ENCODE measurements around the gene ZNF831. TPM values are rescaled to one million over a fixed set of nuclear protein-coding genes. Genes with fewer than 3 reads are reported as not detected.

ZNF831 gene
- total and polyA plus RNA-seq, 10 of the 15 experiments (the other 5 are each of a cell fraction or from before 2014, with no cell fraction given): 0.01 to 0.97 (median 0.23) TPM

DNA sequence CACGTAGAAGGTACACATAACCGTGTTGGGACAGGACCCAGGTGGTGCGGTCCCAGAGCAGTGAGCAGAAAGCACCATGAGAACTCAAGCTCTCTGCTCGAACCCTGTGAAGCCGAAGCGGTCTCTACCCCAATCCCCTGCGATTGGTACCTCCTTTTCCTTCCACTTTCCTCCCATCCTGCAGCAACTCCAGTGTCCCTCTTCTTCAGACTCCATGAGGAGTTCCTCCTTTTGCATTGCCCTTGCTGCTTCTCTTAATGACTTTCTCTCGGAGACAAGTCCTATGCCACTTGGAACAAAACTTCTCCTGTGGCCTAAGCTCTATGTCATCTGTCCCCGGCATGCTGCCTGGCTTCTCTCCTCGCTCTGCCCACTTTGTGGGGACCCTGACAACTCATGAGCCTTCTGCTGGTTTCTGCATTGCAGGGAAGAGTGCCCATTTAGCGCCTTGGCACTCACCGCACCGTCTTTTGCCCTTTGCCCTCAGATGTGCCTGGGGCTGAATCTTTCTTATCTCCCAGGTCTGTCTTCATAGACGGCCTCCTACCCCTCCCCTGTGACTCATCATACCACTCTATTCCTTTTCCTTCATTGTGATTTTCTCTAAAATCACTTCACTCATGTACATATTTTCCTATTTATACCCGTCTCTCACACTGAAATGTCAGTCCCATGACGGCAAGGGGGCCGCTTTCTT, 9.2 kb upstream of the ZNF831 start:
- TF ChIP-seq E4F1 (IDR thresholded peaks at IDR 0.05; ENCODE audit: borderline replicate concordance, partially characterized antibody) (no peak), ATF7 (IDR thresholded peaks at IDR 0.05; ENCODE audit: low read depth) (no peak)
- no peak overlapping the region for H3K9ac ChIP-seq (ENCODE audit: control insufficient read depth, insufficient read depth, low read length)
- no peak overlapping the region for H3K4me3 ChIP-seq
- no peak for DNase-seq (ENCODE audit: low read depth, low spot score)
- H3K9me3 ChIP-seq (replicated peaks; ENCODE audit: control insufficient read depth, insufficient read depth, low read length): no peaks in the 10 kb centered on the region
- CTCF ChIA-PET: no interaction called here
- H2AFZ ChIP-seq (ENCODE audit: control insufficient read depth, low read depth, low read length): no peak overlapping the region
- no peaks in the 10 kb centered on the region for H3K79me2 ChIP-seq (ENCODE audit: control insufficient read depth, insufficient read depth, low read length)
- peaks cover 0 to 2% of the 10 kb centered on the region in 2 experiments; a peak in 3 of 4 replicates for H3K27me3 ChIP-seq (replicated peaks in 1 of 2; ENCODE audit: control insufficient read depth in 2 of 2, insufficient read depth in 2 of 2, low read length in 1 of 2)
- no peak overlapping the region for H3K27ac ChIP-seq (ENCODE audit: control insufficient read depth, insufficient read depth)
- no peak for FAIRE-seq
- no TSS peak for BruUV-seq (replicated peaks)
- no peaks in the 10 kb centered on the region for H3K36me3 ChIP-seq (ENCODE audit: control insufficient read depth in 2 of 2, insufficient read depth in 2 of 2, low read length in 1 of 2)
- in situ Hi-C loops (cut with MboI) (no loop called here), intact Hi-C loops (cut with micrococcal nuclease; ENCODE audit: unreplicated experiment) (no loop called here)
- 28% methylated on average over 16 of the region's 17 CpGs for WGBS (ENCODE audit: insufficient coverage, insufficient replicate concordance, low lambda C conversion rate, missing lambda C conversion rate)
- no peaks in the 10 kb centered on the region for H4K20me1 ChIP-seq (ENCODE audit: control insufficient read depth, insufficient read depth)
- SMC1A ChIA-PET (ENCODE audit: uncharacterized antibody, unreplicated experiment): no interaction called here
- no peak for ATAC-seq
- POLR2A ChIA-PET: no interaction called here
- no peaks in the 10 kb centered on the region for H3K4me1 ChIP-seq (ENCODE audit: control insufficient read depth, insufficient read depth, low read length)
- no peak overlapping the region for H3K4me2 ChIP-seq (ENCODE audit: control insufficient read depth, insufficient read depth)
- RAD21 ChIA-PET (ENCODE audit: unreplicated experiment): no interaction called here

GRCh38 chr20:59157064-59157463, 6.6 kb upstream of the ZNF831 start:
- TF ChIP-seq SIN3A (IDR thresholded peaks at IDR 0.05; ENCODE audit: low read depth, low read length): no peak
- TF ChIP-seq, protein P1, sequence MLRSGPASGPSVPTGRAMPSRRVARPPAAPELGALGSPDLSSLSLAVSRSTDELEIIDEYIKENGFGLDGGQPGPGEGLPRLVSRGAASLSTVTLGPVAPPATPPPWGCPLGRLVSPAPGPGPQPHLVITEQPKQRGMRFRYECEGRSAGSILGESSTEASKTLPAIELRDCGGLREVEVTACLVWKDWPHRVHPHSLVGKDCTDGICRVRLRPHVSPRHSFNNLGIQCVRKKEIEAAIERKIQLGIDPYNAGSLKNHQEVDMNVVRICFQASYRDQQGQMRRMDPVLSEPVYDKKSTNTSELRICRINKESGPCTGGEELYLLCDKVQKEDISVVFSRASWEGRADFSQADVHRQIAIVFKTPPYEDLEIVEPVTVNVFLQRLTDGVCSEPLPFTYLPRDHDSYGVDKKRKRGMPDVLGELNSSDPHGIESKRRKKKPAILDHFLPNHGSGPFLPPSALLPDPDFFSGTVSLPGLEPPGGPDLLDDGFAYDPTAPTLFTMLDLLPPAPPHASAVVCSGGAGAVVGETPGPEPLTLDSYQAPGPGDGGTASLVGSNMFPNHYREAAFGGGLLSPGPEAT (IDR thresholded peaks at IDR 0.05; ENCODE audit: low read depth): no peak
- no peak for TF ChIP-seq CBX5 (IDR thresholded peaks at IDR 0.05; ENCODE audit: low read depth)
- ChIA-PET POLR2A (no interaction called here), RAD21 (ENCODE audit: unreplicated experiment) (no interaction called here), SMC1A (ENCODE audit: uncharacterized antibody, unreplicated experiment) (no interaction called here), CTCF (no interaction called here)
- Histone ChIP-seq H3K4me2 (ENCODE audit: control insufficient read depth, insufficient read depth) (no peak overlapping the region), H3K79me2 (ENCODE audit: control insufficient read depth, insufficient read depth, low read length) (no peaks in the 10 kb centered on the region), H3K27ac (ENCODE audit: control insufficient read depth, insufficient read depth) (no peak overlapping the region), H3K9ac (ENCODE audit: control insufficient read depth, insufficient read depth, low read length) (no peak overlapping the region), H4K20me1 (ENCODE audit: control insufficient read depth, insufficient read depth) (no peaks in the 10 kb centered on the region), H3K9me3 (replicated peaks; ENCODE audit: control insufficient read depth, insufficient read depth, low read length) (no peaks in the 10 kb centered on the region), H3K36me3 (ENCODE audit: control insufficient read depth in 2 of 2, insufficient read depth in 2 of 2, low read length in 1 of 2) (no peaks in the 10 kb centered on the region), H3K27me3 (replicated peaks in 1 of 2; ENCODE audit: control insufficient read depth in 2 of 2, insufficient read depth in 2 of 2, low read length in 1 of 2) (peaks cover 0 to 2% of the 10 kb centered on the region in 2 experiments; a peak in 1 of 4 replicates), H3K4me1 (ENCODE audit: control insufficient read depth, insufficient read depth, low read length) (no peaks in the 10 kb centered on the region), H3K4me3 (no peak overlapping the region), H2AFZ (ENCODE audit: control insufficient read depth, low read depth, low read length) (no peak overlapping the region)
- DNase-seq (ENCODE audit: low read depth, low spot score) (no peak), ATAC-seq (no peak), FAIRE-seq (no peak)
- BruUV-seq (replicated peaks): no TSS peak
- intact Hi-C loops (cut with micrococcal nuclease; ENCODE audit: unreplicated experiment) (no loop called here), in situ Hi-C loops (cut with MboI) (no loop called here)
- 20% methylated on average over 6 of the region's 6 CpGs for WGBS (ENCODE audit: insufficient coverage, insufficient replicate concordance, low lambda C conversion rate, missing lambda C conversion rate)

Measured in GM12878 (cell line).